A549 (cell line): ENCODE results near the gene ARAP3. TPM values are rescaled to one million over a fixed set of nuclear protein-coding genes. Genes with fewer than 3 reads are reported as not detected.

Experiments
- ATAC-seq, 2 experiments: fragments of 200-7000 bp in 1 of 2; fragments of >200 bp in 1 of 2; cut with Nextera tagmentation in 1 of 2; cut with Tn5 transposase in 1 of 2; 3 replicates each; pipeline versions ENCODE4 v1.8.0 to v1.9.1; 2018 to 2020; ENCODE audit warnings: mild to moderate bottlenecking in 1 of 2, moderate library complexity in 1 of 2
- CTCF ChIA-PET: fragments of 300-600 bp; sonication (Branson Sonifier 250); formaldehyde crosslinking; extraction: SDS; loops from one replicate; lab custom pipeline; 2021; ENCODE audit warnings: antibody characterized with exemption, inconsistent platforms; lab: Yijun Ruan, JAX
- POLR2A ChIA-PET: fragments of 350-600 bp; formaldehyde crosslinking; extraction: SDS; loops from one replicate; lab custom pipeline; 2021; ENCODE audit warnings: antibody characterized with exemption, inconsistent platforms; lab: Yijun Ruan, JAX
- DNase-seq, 2 experiments: peaks; one replicate each; pipeline versions ENCODE4 v3.0.0 to v3.0.0-alpha.2; 2011 to 2016; ENCODE audit warnings: low read depth in 1 of 2, low spot score in 1 of 2
- FAIRE-seq: peaks from 2 replicates; lab custom pipeline; 2011; peaks lifted over from hg19 to GRCh38; lab: Jason Lieb, UNC
- H3K27ac ChIP-seq, 2 experiments: fragments of >200 bp; sonication (Bioruptor Twin); formaldehyde crosslinking; 3 replicates each; pipeline ENCODE4 v1.5.1; 2016 to 2017
- H3K4me1 ChIP-seq: fragments of >200 bp; sonication (Bioruptor Twin); formaldehyde crosslinking; 3 replicates; pipeline ENCODE4 v1.6.1; 2016
- H3K4me2 ChIP-seq: fragments of >200 bp; sonication (Bioruptor Twin); formaldehyde crosslinking; 3 replicates; pipeline ENCODE4 v1.6.1; 2016
- H3K4me3 ChIP-seq: fragments of >200 bp; sonication (Bioruptor Twin); formaldehyde crosslinking; 3 replicates; pipeline ENCODE4 v1.5.1; 2016
- H3K9me3 ChIP-seq: fragments of >200 bp; sonication (Bioruptor Twin); formaldehyde crosslinking; 3 replicates; pipeline ENCODE4 v1.6.1; 2016
- BHLHE40 ChIP-seq: IDR thresholded peaks from 2 replicates; pipeline ENCODE4 v1.6.1; 2012; ENCODE audit warnings: low read depth, low read length, inconsistent platforms
- CHD4 ChIP-seq: fragments of 200-600 bp; sonication (generic); IDR thresholded peaks from 2 replicates; pipeline ENCODE4 v1.6.1; 2016; ENCODE audit warnings: antibody characterized with exemption, mild to moderate bottlenecking, borderline replicate concordance
- CTCF ChIP-seq: fragments of >200 bp; sonication (Bioruptor Twin); formaldehyde crosslinking; IDR thresholded peaks from 3 replicates; pipeline ENCODE4 v1.5.1; 2016
- EHMT2 ChIP-seq: fragments of 200-600 bp; sonication (generic); IDR thresholded peaks from 2 replicates; pipeline ENCODE4 v1.6.1; 2016; ENCODE audit warnings: antibody characterized with exemption, low read depth, mild to moderate bottlenecking, moderate library complexity
- ELK1 ChIP-seq: fragments of 150-350 bp; IDR thresholded peaks from 2 replicates; pipeline ENCODE4 v1.6.1; 2014; ENCODE audit warnings: low read depth, mild to moderate bottlenecking, low read length
- ESRRA ChIP-seq: fragments of 150-350 bp; IDR thresholded peaks from 2 replicates; pipeline ENCODE4 v1.6.1; 2014; ENCODE audit warnings: mild to moderate bottlenecking, low read length, borderline replicate concordance
- FOSL2 ChIP-seq, 2 experiments: fragments of 450-650 bp in 1 of 2; fragments of >200 bp in 1 of 2; sonication (Bioruptor Twin) in 1 of 2; formaldehyde crosslinking; IDR thresholded peaks; 2 replicates each; pipeline versions ENCODE4 v1.5.0 to v1.6.1; 2016 to 2020; ENCODE audit warnings: mild to moderate bottlenecking in 1 of 2, moderate library complexity in 1 of 2
- FOXS1 ChIP-seq: fragments of 250-450 bp; sonication (Bioruptor Pico); IDR thresholded peaks from 2 replicates; pipeline ENCODE4 v1.5.0; 2020; ENCODE audit warnings: mild to moderate bottlenecking, moderate library complexity
- GATA3 ChIP-seq: IDR thresholded peaks from 2 replicates; pipeline ENCODE4 v1.6.1; 2012; ENCODE audit warnings: borderline replicate concordance
- HEYL ChIP-seq: fragments of 250-450 bp; sonication (Bioruptor Pico); IDR thresholded peaks from 2 replicates; pipeline ENCODE4 v1.8.0; 2021; ENCODE audit warnings: mild to moderate bottlenecking, moderate library complexity
- KDM1A ChIP-seq: fragments of 200-600 bp; sonication (generic); IDR thresholded peaks from 2 replicates; pipeline ENCODE4 v1.6.1; 2016; ENCODE audit warnings: low read depth, mild to moderate bottlenecking
- KDM5A ChIP-seq: fragments of 200-600 bp; sonication (generic); IDR thresholded peaks from 2 replicates; pipeline ENCODE4 v1.6.1; 2016; ENCODE audit warnings: antibody characterized with exemption, mild to moderate bottlenecking
- MAZ ChIP-seq: fragments of 150-350 bp; IDR thresholded peaks from 2 replicates; pipeline ENCODE4 v1.6.1; 2014; ENCODE audit warnings: antibody characterized with exemption, low read depth, low read length, borderline replicate concordance
- NPAS2 ChIP-seq: fragments of 250-450 bp; sonication (Bioruptor Pico); IDR thresholded peaks from 2 replicates; pipeline ENCODE4 v1.8.0; 2022; ENCODE audit warnings: mild to moderate bottlenecking, moderate library complexity, borderline replicate concordance
- PBX3 ChIP-seq: IDR thresholded peaks from 2 replicates; pipeline ENCODE4 v1.6.1; 2012
- POLR2A ChIP-seq: IDR thresholded peaks from 2 replicates; pipeline ENCODE4 v1.6.1; 2012; ENCODE audit warnings: mild to moderate bottlenecking, low read length
- POLR2AphosphoS2 ChIP-seq: conservative IDR thresholded peaks from 2 replicates; pipeline ENCODE4 v1.6.1; 2012; ENCODE audit warnings: low read length, improper control_type of control experiment, inconsistent platforms
- RARB ChIP-seq: fragments of 250-450 bp; sonication (Bioruptor Pico); IDR thresholded peaks from 2 replicates; pipeline ENCODE4 v1.8.0; 2021; ENCODE audit warnings: mild to moderate bottlenecking, moderate library complexity
- RNF2 ChIP-seq: fragments of 200-600 bp; sonication (generic); IDR thresholded peaks from 2 replicates; pipeline ENCODE4 v1.6.1; 2016; ENCODE audit warnings: low read depth, mild to moderate bottlenecking, antibody characterized with exemption, moderate library complexity, borderline replicate concordance
- SMC3 ChIP-seq: fragments of >200 bp; sonication (Bioruptor Twin); formaldehyde crosslinking; IDR thresholded peaks from 3 replicates; pipeline ENCODE4 v1.6.1; 2018; ENCODE audit warnings: inconsistent platforms
- SREBF2 ChIP-seq: fragments of 450-650 bp; IDR thresholded peaks from 2 replicates; pipeline ENCODE4 v1.6.1; 2014; ENCODE audit warnings: mild to moderate bottlenecking, moderate library complexity
- USF2 ChIP-seq: fragments of 450-650 bp; IDR thresholded peaks from 2 replicates; pipeline ENCODE4 v1.6.1; 2014; ENCODE audit warnings: antibody characterized with exemption
- ZSCAN20 ChIP-seq: fragments of 250-450 bp; sonication (Bioruptor Pico); IDR thresholded peaks from 2 replicates; pipeline ENCODE4 v1.8.0; 2022; ENCODE audit warnings: mild to moderate bottlenecking, moderate library complexity
- WGBS: methylation state at CpG from one replicate; pipeline ENCODE4 v1.1.6; 2017; ENCODE audit errors: missing lambda C conversion rate; 5-methylcytosine and 5-hydroxymethylcytosine counted together
- polyA plus RNA-seq, 4 experiments: library from polyadenylated mRNA; depleted of rRNA in 3 of 4; stranded (reverse); fragments of >200 nt; fragmentation: RNase III in 1 of 4; extraction: RNeasy Plus Mini Kit Qiagen cat#74134 plus additional on column Dnase treatment in 1 of 4; gene quantifications; 2 replicates in 3 of 4; 3 replicates in 1 of 4; pipeline ENCODE4 v1.2.3, GENCODE V29; 2011 to 2017

Gene ARAP3
- polyA plus RNA-seq, 2 of the 4 experiments (the other 2 are of a cell fraction), result 3.0 to 6.6 TPM

- Histone ChIP-seq H3K27ac (no peak overlapping the region), H3K4me3 (no peak overlapping the region), H3K9me3 (no peaks in the 10 kb centered on the region), H3K4me1 (peaks cover 17% of the 10 kb centered on the region), H3K4me2 (no peak overlapping the region)
- no peak for TF ChIP-seq FOSL2 (IDR thresholded peaks at IDR 0.05)
- 0 out of 2 replicates have a peak, but pooled peaks have one; percentile 8 for TF ChIP-seq FOSL2 (CRISPR knock-in tag; IDR thresholded peaks at IDR 0.05)
- TF ChIP-seq ESRRA, result no peak
- TF ChIP-seq CHD4, result no peak
- ATAC-seq (no peak), FAIRE-seq (no peak), DNase-seq (no peak)
- CTCF ChIA-PET, result interaction anchor here (0.6 to 11.9 kb wide), 9 partner anchors 9 to 264 kb away, joined by 3 to 170 read pairs (median 4); partner anchors contain the start of genes DIAPH1 and FCHSD1
- WGBS, result 90% methylated on average over 5 of the region's 5 CpGs
- POLR2A ChIA-PET, result interaction anchor here (0.6 kb wide), 1 partner anchor 25 kb away, joined by 7 read pairs; no protein-coding TSS in a partner anchor
These were observed 48.0 kb downstream of the ARAP3 start for GRCh38 chr5:141633871-141634561.

GRCh38 chr5:141632650-141633049 is 49.4 kb downstream of the ARAP3 start:
- FAIRE-seq (no peak), ATAC-seq (no peak), DNase-seq (no peak)
- Histone ChIP-seq H3K4me3 (no peak overlapping the region), H3K4me1 (peaks cover 14% of the 10 kb centered on the region), H3K9me3 (no peaks in the 10 kb centered on the region), H3K27ac (no peak overlapping the region), H3K4me2 (no peak overlapping the region)
- CTCF ChIA-PET, result interaction anchor here (0.6 to 20.4 kb wide), 8 partner anchors 11 to 258 kb away, joined by 3 to 303 read pairs (median 6); partner anchors contain the start of gene DIAPH1
- 92% methylated on average over 2 of the region's 2 CpGs for WGBS
- POLR2A ChIA-PET, result no interaction called here
- TF ChIP-seq POLR2A (no peak), PBX3 (no peak), ZSCAN20 (no peak)

- no peak for FAIRE-seq
These were observed 51.4 kb downstream of the ARAP3 start for GRCh38 chr5:141630570-141631140.

GRCh38 chr5:141628175-141628788 is 53.7 kb downstream of the ARAP3 start:
- no peak for DNase-seq
- no peak overlapping the region for H3K4me2 ChIP-seq
- H3K9me3 ChIP-seq, result no peaks in the 10 kb centered on the region
- no peak overlapping the region for H3K4me3 ChIP-seq
- FAIRE-seq, result no peak
- no peak for ATAC-seq
- no peak overlapping the region for H3K27ac ChIP-seq
- ChIA-PET POLR2A (no interaction called here), CTCF (interaction anchor here (1.4 to 20.4 kb wide), 5 partner anchors 8 to 36 kb away, joined by 3 to 303 read pairs (median 6); partner anchors contain the start of gene DIAPH1)
- TF ChIP-seq RNF2 (no peak), FOXS1 (CRISPR knock-in tag) (no peak), CTCF (no peak), EHMT2 (no peak), BHLHE40 (no peak), FOSL2 (IDR thresholded peaks at IDR 0.05) (no peak), FOSL2 (CRISPR knock-in tag; IDR thresholded peaks at IDR 0.05) (no peak), POLR2AphosphoS2 (no peak), ZSCAN20 (no peak), MAZ (no peak), NPAS2 (CRISPR knock-in tag) (no peak), GATA3 (no peak), USF2 (no peak)
- no peaks in the 10 kb centered on the region for H3K4me1 ChIP-seq
- WGBS, result 93% methylated on average over 6 of the region's 6 CpGs

More at GRCh38 chr5:141630570-141631140, 51.4 kb downstream of the ARAP3 start:
- no peaks in the 10 kb centered on the region for H3K9me3 ChIP-seq
- ATAC-seq (no peak), DNase-seq (no peak)
- WGBS, result 95% methylated on average over 5 of the region's 5 CpGs
- ChIA-PET POLR2A (no interaction called here), CTCF (interaction anchor here (1.3 to 20.4 kb wide), 6 partner anchors 11 to 66 kb away, joined by 3 to 303 read pairs (median 12); partner anchors contain the start of gene DIAPH1)
- peaks cover 10% of the 10 kb centered on the region for H3K4me1 ChIP-seq
- no peak for TF ChIP-seq SMC3
- TF ChIP-seq ESRRA, result no peak
- no peak for TF ChIP-seq ELK1
- TF ChIP-seq HEYL (CRISPR knock-in tag), result no peak
- TF ChIP-seq SREBF2, result no peak
- no peak for TF ChIP-seq KDM1A
- no peak for TF ChIP-seq NPAS2 (CRISPR knock-in tag)
- TF ChIP-seq FOSL2 (IDR thresholded peaks at IDR 0.05), result no peak
- TF ChIP-seq FOSL2 (CRISPR knock-in tag; IDR thresholded peaks at IDR 0.05), result no peak
- no peak for TF ChIP-seq KDM5A
- TF ChIP-seq MAZ, result no peak
- TF ChIP-seq RARB (CRISPR knock-in tag), result no peak
- H3K4me3 ChIP-seq, result no peak overlapping the region
- no peak overlapping the region for H3K4me2 ChIP-seq
- no peak overlapping the region for H3K27ac ChIP-seq
